Measurements from ENCODE around the gene ARPP21.

ARPP21 gene

DNA sequence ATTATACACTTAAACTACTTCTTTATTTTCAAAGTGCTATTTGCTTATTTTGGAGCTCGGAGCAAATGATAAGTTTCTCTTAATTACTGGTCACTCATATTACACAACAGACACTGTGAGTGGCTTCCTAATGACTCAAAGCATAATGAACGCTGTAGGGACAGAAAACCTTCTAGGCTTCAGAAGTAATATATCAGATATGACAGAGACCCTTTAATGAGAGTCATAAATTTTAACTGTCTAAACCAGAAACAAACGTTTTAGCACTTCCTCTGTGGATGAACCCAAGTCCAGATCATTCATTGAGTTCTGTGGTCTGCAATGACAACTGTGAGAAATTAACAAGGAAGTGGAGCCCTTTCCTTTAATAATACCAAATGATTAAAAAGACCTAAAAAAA is 66.6 kb downstream of the ARPP21 start:
- Histone ChIP-seq H3K36me3 (ENCODE audit: control insufficient read depth, insufficient read depth, low read length) (no peaks in the 10 kb centered on the region), H2BK120ac (ENCODE audit: low read depth, low read length) (no peak overlapping the region), H4K8ac (ENCODE audit: low read depth, low read length) (no peak overlapping the region), H3K56ac (ENCODE audit: low read length) (no peak overlapping the region), H3K79me2 (ENCODE audit: control insufficient read depth, insufficient read depth, low read length) (no peaks in the 10 kb centered on the region), H2BK15ac (replicated peaks; ENCODE audit: low read depth) (no peak overlapping the region), H3K4me3 (ENCODE audit: low read length) (no peak overlapping the region), H3K4ac (ENCODE audit: low read depth, low read length) (no peak overlapping the region), H3K79me1 (ENCODE audit: low read length) (no peaks in the 10 kb centered on the region), H2BK5ac (ENCODE audit: low read length) (no peak overlapping the region), H3K4me1 (ENCODE audit: control insufficient read depth, low read depth, low read length) (no peaks in the 10 kb centered on the region), H3K27me3 (ENCODE audit: insufficient read depth, low read length, poor library complexity) (no peaks in the 10 kb centered on the region), H4K5ac (ENCODE audit: low read length) (no peak overlapping the region), H3K27ac (ENCODE audit: low read depth, low read length) (no peak overlapping the region), H3K18ac (ENCODE audit: low read length) (no peak overlapping the region), H3K9ac (ENCODE audit: low read length) (no peak overlapping the region), H2AK5ac (ENCODE audit: low read length) (no peak overlapping the region), H3K4me2 (ENCODE audit: low read length) (no peak overlapping the region), H3K23ac (ENCODE audit: low read length) (no peak overlapping the region)
- WGBS (ENCODE audit: extremely low coverage, insufficient coverage, low lambda C conversion rate), result no CpG with 5 or more reads among the region's 3 CpGs
- DNase-seq, result no peak

DNA sequence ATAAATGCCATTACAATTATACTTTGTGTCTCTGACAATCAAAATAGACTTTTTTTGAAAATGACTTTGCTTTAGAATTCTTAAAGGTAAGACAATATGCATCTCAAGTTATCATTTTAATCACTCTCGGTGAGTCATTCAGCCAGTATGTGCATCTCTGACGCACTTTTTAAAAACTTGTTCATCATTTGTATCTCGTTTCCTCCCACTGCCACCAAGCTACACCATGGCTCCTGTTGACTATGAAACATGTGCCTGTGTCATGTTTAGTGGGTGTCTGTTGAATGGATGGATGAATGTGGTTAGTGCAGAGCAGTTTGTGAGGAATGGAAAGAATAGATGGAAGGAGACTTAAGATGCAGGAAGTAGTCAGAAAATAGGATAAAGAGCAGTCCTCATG is 68.6 kb downstream of the ARPP21 start:
- WGBS (ENCODE audit: extremely low coverage, insufficient coverage, low lambda C conversion rate), result no CpG with 5 or more reads among the region's 3 CpGs
- Histone ChIP-seq H3K4me2 (ENCODE audit: low read length) (no peak overlapping the region), H3K4me3 (ENCODE audit: low read length) (no peak overlapping the region), H4K8ac (ENCODE audit: low read depth, low read length) (no peak overlapping the region), H4K5ac (ENCODE audit: low read length) (no peak overlapping the region), H3K4ac (ENCODE audit: low read depth, low read length) (no peak overlapping the region), H3K9ac (ENCODE audit: low read length) (no peak overlapping the region), H2BK5ac (ENCODE audit: low read length) (no peak overlapping the region), H2BK120ac (ENCODE audit: low read depth, low read length) (no peak overlapping the region), H3K23ac (ENCODE audit: low read length) (no peak overlapping the region), H3K27me3 (ENCODE audit: insufficient read depth, low read length, poor library complexity) (no peaks in the 10 kb centered on the region), H3K36me3 (ENCODE audit: control insufficient read depth, insufficient read depth, low read length) (no peaks in the 10 kb centered on the region), H2BK15ac (replicated peaks; ENCODE audit: low read depth) (no peak overlapping the region), H3K79me2 (ENCODE audit: control insufficient read depth, insufficient read depth, low read length) (no peaks in the 10 kb centered on the region), H3K27ac (ENCODE audit: low read depth, low read length) (no peak overlapping the region), H2AK5ac (ENCODE audit: low read length) (no peak overlapping the region), H3K56ac (ENCODE audit: low read length) (no peak overlapping the region), H3K79me1 (ENCODE audit: low read length) (no peaks in the 10 kb centered on the region), H3K18ac (ENCODE audit: low read length) (no peak overlapping the region), H3K4me1 (ENCODE audit: control insufficient read depth, low read depth, low read length) (no peaks in the 10 kb centered on the region)
- no peak for DNase-seq

DNA sequence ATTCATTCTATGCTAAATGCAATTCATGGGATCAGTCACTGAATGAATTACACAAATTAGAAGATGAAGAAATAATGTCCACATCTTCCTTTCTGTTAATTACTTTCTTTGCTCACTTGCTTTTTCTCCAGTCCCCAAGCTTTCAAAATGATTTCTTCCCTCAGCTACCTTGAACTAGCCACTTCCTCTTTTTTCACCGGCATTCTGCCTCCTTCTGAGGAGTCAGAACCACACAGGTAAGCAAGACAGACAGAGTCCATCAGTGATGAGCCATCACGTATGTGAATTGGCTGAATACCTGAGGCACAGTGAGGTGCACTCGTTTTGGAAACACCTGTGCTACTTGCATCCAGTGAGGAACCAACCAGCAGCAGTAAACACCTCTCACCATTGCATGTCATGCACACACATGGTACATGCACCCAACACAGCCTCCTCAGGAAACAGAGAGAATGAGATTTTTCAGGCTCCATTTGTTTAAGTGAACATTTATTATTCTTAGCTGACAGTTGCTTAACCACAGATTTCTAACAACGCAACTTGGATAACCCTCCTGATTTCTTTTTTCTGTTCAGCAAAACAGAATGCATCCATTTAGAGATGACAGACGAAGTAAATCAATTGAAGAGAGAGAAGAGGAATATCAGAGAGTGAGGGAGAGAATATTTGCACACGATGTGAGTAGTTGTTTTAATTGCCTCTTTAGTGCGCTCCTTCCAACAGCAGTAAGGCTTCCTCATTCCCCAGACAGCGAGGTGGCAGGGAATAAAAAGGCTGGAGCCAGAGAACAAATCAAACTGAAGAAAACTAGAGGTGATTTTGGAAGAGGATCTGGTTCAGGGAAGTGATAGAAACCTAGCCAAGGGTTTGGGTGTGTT is 69.3 kb downstream of the ARPP21 start:
- no peak for DNase-seq
- Histone ChIP-seq H2BK120ac (ENCODE audit: low read depth, low read length) (no peak overlapping the region), H3K18ac (ENCODE audit: low read length) (no peak overlapping the region), H3K4me2 (ENCODE audit: low read length) (no peak overlapping the region), H4K8ac (ENCODE audit: low read depth, low read length) (no peak overlapping the region), H3K27ac (ENCODE audit: low read depth, low read length) (no peak overlapping the region), H2BK15ac (replicated peaks; ENCODE audit: low read depth) (no peak overlapping the region), H3K56ac (ENCODE audit: low read length) (no peak overlapping the region), H3K4me1 (ENCODE audit: control insufficient read depth, low read depth, low read length) (no peaks in the 10 kb centered on the region), H3K23ac (ENCODE audit: low read length) (no peak overlapping the region), H4K5ac (ENCODE audit: low read length) (no peak overlapping the region), H3K79me1 (ENCODE audit: low read length) (no peaks in the 10 kb centered on the region), H3K36me3 (ENCODE audit: control insufficient read depth, insufficient read depth, low read length) (no peaks in the 10 kb centered on the region), H2AK5ac (ENCODE audit: low read length) (no peak overlapping the region), H3K79me2 (ENCODE audit: control insufficient read depth, insufficient read depth, low read length) (no peaks in the 10 kb centered on the region), H3K4ac (ENCODE audit: low read depth, low read length) (no peak overlapping the region), H3K4me3 (ENCODE audit: low read length) (no peak overlapping the region), H2BK5ac (ENCODE audit: low read length) (no peak overlapping the region), H3K9ac (ENCODE audit: low read length) (no peak overlapping the region), H3K27me3 (ENCODE audit: insufficient read depth, low read length, poor library complexity) (no peaks in the 10 kb centered on the region)
- WGBS (ENCODE audit: extremely low coverage, insufficient coverage, low lambda C conversion rate), result no CpG with 5 or more reads among the region's 8 CpGs

DNA sequence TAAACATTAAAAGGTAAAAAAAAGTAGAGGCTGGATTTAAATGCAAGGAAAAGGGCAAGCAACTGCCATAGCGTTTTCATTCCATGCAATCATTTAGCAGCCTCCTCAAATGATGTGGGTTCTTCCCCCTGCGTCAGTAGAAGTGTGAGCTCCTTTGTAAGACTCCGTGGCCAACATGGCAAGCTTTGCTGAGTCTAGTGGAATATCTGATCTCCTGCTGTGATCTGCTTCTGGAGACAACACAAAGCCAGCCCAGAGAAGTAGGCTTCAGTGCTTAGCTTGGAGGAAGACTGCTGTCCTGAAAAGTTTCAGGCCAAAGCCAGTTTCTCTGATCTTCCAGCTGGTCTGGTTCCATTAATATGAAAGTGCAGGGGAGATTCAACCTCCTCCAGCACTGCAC is 70.4 kb downstream of the ARPP21 start:
- no peak overlapping the region for H3K18ac ChIP-seq (ENCODE audit: low read length)
- no peak overlapping the region for H4K8ac ChIP-seq (ENCODE audit: low read depth, low read length)
- no CpG with 5 or more reads among the region's 3 CpGs for WGBS (ENCODE audit: extremely low coverage, insufficient coverage, low lambda C conversion rate)
- no peak overlapping the region for H2BK5ac ChIP-seq (ENCODE audit: low read length)
- no peak overlapping the region for H3K4ac ChIP-seq (ENCODE audit: low read depth, low read length)
- no peaks in the 10 kb centered on the region for H3K36me3 ChIP-seq (ENCODE audit: control insufficient read depth, insufficient read depth, low read length)
- no peak overlapping the region for H3K23ac ChIP-seq (ENCODE audit: low read length)
- no peak overlapping the region for H2BK15ac ChIP-seq (replicated peaks; ENCODE audit: low read depth)
- no peak overlapping the region for H2AK5ac ChIP-seq (ENCODE audit: low read length)
- H3K9ac ChIP-seq (ENCODE audit: low read length), result no peak overlapping the region
- no peak overlapping the region for H3K27ac ChIP-seq (ENCODE audit: low read depth, low read length)
- H4K5ac ChIP-seq (ENCODE audit: low read length), result no peak overlapping the region
- DNase-seq, result peak; percentile 51
- H3K4me1 ChIP-seq (ENCODE audit: control insufficient read depth, low read depth, low read length), result no peaks in the 10 kb centered on the region
- no peaks in the 10 kb centered on the region for H3K79me1 ChIP-seq (ENCODE audit: low read length)
- no peaks in the 10 kb centered on the region for H3K79me2 ChIP-seq (ENCODE audit: control insufficient read depth, insufficient read depth, low read length)
- no peak overlapping the region for H3K4me3 ChIP-seq (ENCODE audit: low read length)
- H3K27me3 ChIP-seq (ENCODE audit: insufficient read depth, low read length, poor library complexity), result no peaks in the 10 kb centered on the region
- H2BK120ac ChIP-seq (ENCODE audit: low read depth, low read length), result no peak overlapping the region
- H3K4me2 ChIP-seq (ENCODE audit: low read length), result no peak overlapping the region
- H3K56ac ChIP-seq (ENCODE audit: low read length), result no peak overlapping the region

DNA sequence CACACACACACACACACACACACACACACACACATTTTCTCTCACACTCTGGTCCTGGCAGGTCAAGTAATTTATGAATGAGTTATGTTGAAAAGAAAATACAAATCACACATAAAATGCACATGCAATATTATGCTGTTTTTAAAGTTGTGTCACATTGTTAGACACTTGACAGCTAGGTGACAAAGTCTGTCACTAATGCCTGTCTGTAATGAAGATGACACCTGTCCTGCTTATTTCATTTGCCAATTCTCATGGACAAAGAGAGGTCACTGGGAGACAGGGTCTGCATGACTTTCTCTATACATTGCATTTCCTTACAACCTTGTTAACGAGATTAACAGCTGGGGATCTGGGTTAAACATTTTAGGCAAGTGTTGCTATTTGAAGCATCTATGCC is 71.2 kb downstream of the ARPP21 start:
- no peak overlapping the region for H2AK5ac ChIP-seq (ENCODE audit: low read length)
- no peak overlapping the region for H3K27ac ChIP-seq (ENCODE audit: low read depth, low read length)
- H3K56ac ChIP-seq (ENCODE audit: low read length), result no peak overlapping the region
- H3K9ac ChIP-seq (ENCODE audit: low read length), result no peak overlapping the region
- no peak overlapping the region for H3K4me2 ChIP-seq (ENCODE audit: low read length)
- DNase-seq, result peak; percentile 9
- H3K79me1 ChIP-seq (ENCODE audit: low read length), result no peaks in the 10 kb centered on the region
- H3K27me3 ChIP-seq (ENCODE audit: insufficient read depth, low read length, poor library complexity), result no peaks in the 10 kb centered on the region
- no peak overlapping the region for H2BK5ac ChIP-seq (ENCODE audit: low read length)
- H3K4me3 ChIP-seq (ENCODE audit: low read length), result no peak overlapping the region
- H3K4ac ChIP-seq (ENCODE audit: low read depth, low read length), result no peak overlapping the region
- no peak overlapping the region for H4K8ac ChIP-seq (ENCODE audit: low read depth, low read length)
- H2BK120ac ChIP-seq (ENCODE audit: low read depth, low read length), result no peak overlapping the region
- H3K36me3 ChIP-seq (ENCODE audit: control insufficient read depth, insufficient read depth, low read length), result no peaks in the 10 kb centered on the region
- no peaks in the 10 kb centered on the region for H3K79me2 ChIP-seq (ENCODE audit: control insufficient read depth, insufficient read depth, low read length)
- no peak overlapping the region for H4K5ac ChIP-seq (ENCODE audit: low read length)
- no peak overlapping the region for H3K18ac ChIP-seq (ENCODE audit: low read length)
- WGBS (ENCODE audit: extremely low coverage, insufficient coverage, low lambda C conversion rate), result no CpG with 5 or more reads among the region's 1 CpG
- no peak overlapping the region for H2BK15ac ChIP-seq (replicated peaks; ENCODE audit: low read depth)
- H3K23ac ChIP-seq (ENCODE audit: low read length), result no peak overlapping the region
- H3K4me1 ChIP-seq (ENCODE audit: control insufficient read depth, low read depth, low read length), result no peaks in the 10 kb centered on the region

DNA sequence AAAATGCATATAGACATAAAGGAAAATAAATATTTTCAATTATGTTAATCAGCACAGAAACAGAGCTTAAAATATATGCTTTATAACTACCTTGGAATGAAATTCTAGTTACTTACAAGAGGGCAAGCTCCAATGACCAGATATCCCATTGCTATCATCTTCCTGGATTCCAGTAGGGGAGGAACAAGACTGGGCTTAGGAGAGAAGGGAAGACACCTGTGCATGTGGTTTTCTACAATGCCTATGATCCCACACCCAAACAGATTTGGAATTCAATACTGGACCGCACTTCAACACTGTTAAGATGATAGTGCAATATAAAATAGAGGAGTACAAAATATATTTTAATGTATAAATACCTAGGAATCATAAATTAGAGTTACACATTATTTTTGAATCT is 79.6 kb downstream of the ARPP21 start:
- Histone ChIP-seq H3K4me2 (ENCODE audit: low read length) (no peak overlapping the region), H3K18ac (ENCODE audit: low read length) (no peak overlapping the region), H3K23ac (ENCODE audit: low read length) (no peak overlapping the region), H3K9ac (ENCODE audit: low read length) (no peak overlapping the region), H4K5ac (ENCODE audit: low read length) (no peak overlapping the region), H4K8ac (ENCODE audit: low read depth, low read length) (no peak overlapping the region), H2BK120ac (ENCODE audit: low read depth, low read length) (no peak overlapping the region), H3K36me3 (ENCODE audit: control insufficient read depth, insufficient read depth, low read length) (no peaks in the 10 kb centered on the region), H3K79me2 (ENCODE audit: control insufficient read depth, insufficient read depth, low read length) (no peaks in the 10 kb centered on the region), H3K79me1 (ENCODE audit: low read length) (no peaks in the 10 kb centered on the region), H3K4ac (ENCODE audit: low read depth, low read length) (no peak overlapping the region), H2AK5ac (ENCODE audit: low read length) (no peak overlapping the region), H3K27ac (ENCODE audit: low read depth, low read length) (no peak overlapping the region), H2BK15ac (replicated peaks; ENCODE audit: low read depth) (no peak overlapping the region), H3K27me3 (ENCODE audit: insufficient read depth, low read length, poor library complexity) (no peaks in the 10 kb centered on the region), H3K4me3 (ENCODE audit: low read length) (no peak overlapping the region), H3K56ac (ENCODE audit: low read length) (no peak overlapping the region), H2BK5ac (ENCODE audit: low read length) (no peak overlapping the region), H3K4me1 (ENCODE audit: control insufficient read depth, low read depth, low read length) (no peaks in the 10 kb centered on the region)
- WGBS (ENCODE audit: extremely low coverage, insufficient coverage, low lambda C conversion rate), result no CpG with 5 or more reads among the region's 1 CpG
- no peak for DNase-seq
